Right ventricle myocardium superior (tissue), 1 donor: ENCODE measurements around the gene PRR13. TPM values are rescaled to one million over a fixed set of nuclear protein-coding genes. Genes with fewer than 3 reads are reported as not detected.

Experiments
- ATAC-seq: fragments of 200-7000 bp; cut with Tn5 transposase; one replicate; pipeline ENCODE4 v1.9.1; 2020; ENCODE audit warnings: mild to moderate bottlenecking; ENCODE audit not compliant: poor library complexity
- DNase-seq: peaks from one replicate; pipeline ENCODE4 v3.0.0-alpha.2; 2020
- intact Hi-C: fragments of 100-400 bp; cut with DNase I; formaldehyde crosslinking; loops from one replicate; pipeline ENCODE4 v1.11.2; 2022
- total RNA-seq: library from RNA; stranded (reverse); fragmentation: NEBNext Ultra II Directional; extraction: Animal tissue kit (Norgen Biotek cat#: 25700); gene quantifications from one replicate; pipeline ENCODE4 v1.2.1, GENCODE V29; 2021
- donor health status: DM: no; HTN: yes; CAD: no; lungs with severe emphysema.

The PRR13 gene
- total RNA-seq, 1 donor from 2014 or later = 46.0 TPM

GRCh38 chr12:53483225-53483978 is 41.9 kb downstream of the PRR13 start:
- ATAC-seq (peak; percentile 11), DNase-seq (no peak)

DNA sequence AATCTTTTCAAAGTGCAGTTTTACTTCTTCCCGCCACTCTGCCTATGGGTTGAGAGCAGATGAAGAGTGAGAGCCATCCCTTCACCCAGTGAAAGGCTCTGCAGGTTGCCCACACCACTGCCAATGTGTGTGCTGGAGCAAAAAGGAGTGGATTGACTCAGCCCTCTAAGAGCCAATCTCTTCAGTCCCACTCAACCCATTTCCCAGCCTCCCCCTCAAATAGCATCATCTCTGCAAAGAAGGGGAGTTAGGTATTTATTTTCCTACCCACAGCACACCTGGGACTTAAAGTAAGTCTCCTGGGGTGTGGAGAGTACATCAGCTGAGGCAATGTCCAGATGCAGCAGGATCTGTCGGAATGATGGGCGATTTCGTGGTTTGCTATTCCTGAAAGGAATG is 42.4 kb downstream of the PRR13 start:
- DNase-seq (no peak), ATAC-seq (no peak)

More at GRCh38 chr12:53483225-53483978, 41.9 kb downstream of the PRR13 start:
- intact Hi-C loops = no loop called here

GRCh38 chr12:53484686-53485575 is 43.4 kb downstream of the PRR13 start:
- ATAC-seq (no peak), DNase-seq (no peak)
- intact Hi-C loops = no loop called here

More for the DNA sequence above, 42.4 kb downstream of the PRR13 start:
- intact Hi-C loops = no loop called here

DNA sequence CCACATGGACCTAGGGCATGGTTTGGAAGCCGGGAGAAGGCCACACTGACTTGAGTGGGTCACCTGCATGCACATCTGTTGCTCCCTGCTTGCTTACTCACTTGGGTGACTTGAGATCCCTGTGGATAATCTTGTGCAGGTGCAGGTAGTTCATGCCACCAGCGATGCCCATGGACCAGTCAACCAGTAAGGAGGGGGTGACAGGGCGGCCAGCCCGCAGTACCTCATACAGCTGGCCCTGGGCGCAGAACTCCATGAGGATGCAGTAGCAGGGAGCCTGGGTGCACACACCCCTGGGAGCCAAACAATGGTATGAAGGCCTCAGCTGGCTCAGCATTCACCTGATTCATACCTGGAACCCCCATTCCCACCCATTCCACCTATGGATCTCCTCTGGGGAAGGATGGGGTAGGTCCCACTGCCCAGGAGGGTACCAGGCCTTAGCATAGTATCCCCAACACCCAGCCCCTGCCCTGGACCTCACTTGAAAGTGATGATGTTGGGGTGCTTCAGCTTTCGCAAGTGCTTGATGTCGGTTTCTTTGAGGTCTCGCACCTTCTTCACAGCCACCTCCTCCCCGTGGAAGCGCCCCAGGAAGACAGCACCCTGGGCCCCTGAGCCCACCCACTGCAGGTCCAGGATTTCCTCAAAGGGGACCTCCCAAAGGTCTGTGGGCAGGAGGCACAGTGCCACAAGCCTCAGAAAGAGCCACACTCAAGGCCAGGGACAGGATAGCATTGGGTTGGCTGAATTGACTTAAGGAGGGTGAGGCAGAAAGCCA is 44.6 kb downstream of the PRR13 start:
- DNase-seq (no peak), ATAC-seq (no peak)
- intact Hi-C loops = no loop called here

DNA sequence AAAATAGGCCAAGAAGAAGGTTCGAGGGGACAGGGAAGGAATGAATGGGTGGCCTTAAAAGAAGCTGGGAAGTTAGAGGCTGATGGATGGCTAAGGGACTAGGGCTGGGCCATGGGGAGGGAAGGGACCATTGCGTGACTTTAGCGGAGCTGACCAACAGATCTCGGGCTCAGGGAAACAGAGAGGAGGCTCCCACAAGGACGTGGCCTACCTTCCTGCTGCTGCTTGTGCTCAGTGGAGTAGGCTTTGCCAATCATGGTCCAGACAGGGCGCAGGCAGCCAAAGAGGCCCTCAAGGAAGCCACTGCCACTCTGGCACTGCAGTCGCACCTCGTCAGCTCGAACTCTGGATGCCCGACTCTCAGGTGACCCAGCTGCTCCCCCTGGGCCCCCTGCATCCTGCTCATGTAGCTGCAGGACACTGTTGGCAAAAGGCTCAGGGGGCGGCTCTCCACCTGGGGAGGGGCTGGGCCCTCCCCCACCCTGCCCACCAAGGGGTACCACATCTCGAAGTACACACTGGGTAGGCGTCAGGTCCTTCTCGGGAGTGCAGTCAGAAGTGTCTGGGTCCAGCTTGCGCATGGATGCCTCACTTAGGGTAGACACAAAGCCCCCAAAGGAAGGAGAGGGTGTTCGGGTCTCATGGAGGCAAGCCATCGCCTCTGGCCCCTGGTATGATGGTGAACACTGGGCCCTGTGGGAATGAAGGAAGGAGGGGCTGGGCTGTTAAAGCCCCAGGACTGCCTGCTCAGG is 45.4 kb downstream of the PRR13 start:
- ATAC-seq = no peak
- intact Hi-C loops = no loop called here

DNA sequence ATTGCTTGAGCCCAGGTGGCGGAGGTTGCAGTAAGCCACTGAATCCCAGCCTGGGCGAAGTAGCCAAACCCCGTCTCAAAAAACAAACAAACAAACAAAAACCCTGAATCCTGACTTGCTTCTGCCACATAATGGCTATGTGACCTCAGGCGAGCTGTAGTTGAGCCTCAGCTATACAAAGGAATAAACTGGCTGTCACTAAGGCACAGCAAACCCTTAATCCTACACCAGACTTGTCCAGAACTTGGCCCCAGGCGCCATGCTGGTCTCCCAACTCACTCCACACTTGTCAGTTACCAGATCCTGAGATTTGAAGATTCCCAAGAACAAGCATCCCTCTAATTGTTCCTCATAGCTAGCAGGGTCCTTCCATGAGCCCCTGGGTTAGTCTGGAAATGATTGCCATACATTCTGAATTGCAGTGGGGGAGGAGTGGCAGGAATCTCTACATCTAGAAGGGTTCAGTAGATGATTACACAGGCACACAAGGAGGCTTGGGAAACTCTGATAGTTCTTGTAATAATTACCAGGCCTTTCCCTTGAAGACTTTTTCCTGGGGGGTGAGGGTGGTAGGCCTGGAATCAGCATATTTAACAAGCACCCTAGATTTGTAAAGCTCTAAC is 47.8 kb downstream of the PRR13 start:
- no peak for DNase-seq
- intact Hi-C loops = no loop called here
- ATAC-seq = no peak

More for the DNA sequence above, 45.4 kb downstream of the PRR13 start:
- no peak for DNase-seq

DNA sequence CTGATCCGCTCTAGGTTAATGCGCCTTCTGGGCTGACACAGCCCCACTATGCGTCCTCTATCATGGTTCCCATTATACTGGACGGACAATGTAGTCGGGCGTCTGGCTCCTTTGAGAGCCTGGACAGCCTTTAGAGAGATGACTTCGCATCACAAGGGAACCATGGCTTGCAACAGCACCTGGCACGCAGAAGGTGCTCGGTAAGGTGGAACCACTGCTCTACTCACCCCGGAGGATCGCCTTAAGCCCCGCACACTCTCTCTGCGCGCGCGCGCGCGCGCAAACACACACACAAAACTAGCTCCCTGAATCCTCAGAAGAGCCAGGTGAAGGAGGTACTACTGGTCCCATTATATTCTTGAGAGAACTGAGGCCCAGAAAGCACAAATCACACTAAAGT is 50.7 kb downstream of the PRR13 start:
- no peak for DNase-seq
- ATAC-seq = no peak
- intact Hi-C loops = no loop called here

GRCh38 chr12:53492830-53493609 is 51.5 kb downstream of the PRR13 start:
- intact Hi-C loops = no loop called here
- ATAC-seq = peak; percentile 97
- DNase-seq = peak; percentile 95

DNA sequence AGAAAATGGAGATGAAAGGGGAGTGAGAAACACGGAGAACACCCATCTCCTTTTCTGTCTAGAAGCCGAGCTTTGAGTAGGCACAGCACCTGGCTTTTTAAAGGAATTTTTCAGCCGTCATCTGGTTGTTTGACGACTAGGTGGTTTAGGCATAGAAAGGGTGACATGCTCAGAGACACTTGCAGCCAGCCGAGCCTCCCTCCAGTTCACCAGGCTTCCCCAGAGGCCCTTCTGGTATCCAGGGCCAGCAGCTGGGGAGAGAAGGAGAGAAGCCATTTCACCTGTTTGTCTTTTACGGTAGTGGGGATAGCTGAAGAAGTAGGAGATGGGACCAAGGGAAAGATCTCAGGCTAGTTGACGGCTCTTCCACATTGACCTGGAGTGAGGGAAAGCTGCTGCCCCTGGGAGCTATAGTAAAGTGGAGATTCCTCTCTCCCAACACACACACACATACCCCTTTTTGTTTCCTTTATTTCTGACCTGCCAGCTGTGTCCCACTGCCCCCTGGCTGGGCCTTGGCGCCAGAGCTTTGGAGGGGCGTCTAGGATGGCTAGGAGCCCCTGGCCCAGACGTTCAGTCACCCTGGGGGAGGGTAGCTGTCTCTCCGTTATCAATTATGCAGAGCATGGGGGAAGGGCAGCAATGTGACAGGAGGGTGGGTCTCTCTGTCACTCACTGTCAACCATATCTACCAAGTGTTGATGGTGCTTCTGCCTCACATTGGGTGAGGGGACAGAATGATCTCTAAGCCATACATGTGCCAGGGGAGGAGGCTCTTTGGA is 52.3 kb downstream of the PRR13 start:
- no peak for DNase-seq
- intact Hi-C loops = no loop called here
- no peak for ATAC-seq

Other genes starting within 250 kb of the PRR13 start
- gene ITGB7, start 234.5 kb upstream of the PRR13 start, total RNA-seq = 0.97 TPM
- 15.4 TPM for gene RARG, start 209.5 kb upstream of the PRR13 start, total RNA-seq
- 0.81 TPM for gene ESPL1, start 173.4 kb upstream of the PRR13 start, total RNA-seq
- gene PFDN5, start 146.2 kb upstream of the PRR13 start, total RNA-seq = 359 TPM
- 37.0 TPM for gene MYG1, start 142.0 kb upstream of the PRR13 start, total RNA-seq
- 40.9 TPM for gene AAAS, start 120.1 kb upstream of the PRR13 start, total RNA-seq
- gene SP7, start 105.4 kb upstream of the PRR13 start, total RNA-seq = not detected
- gene SP1, start 61.6 kb upstream of the PRR13 start, total RNA-seq = 26.3 TPM
- not detected for gene AMHR2, start 17.9 kb upstream of the PRR13 start, total RNA-seq
- 503 TPM for gene PCBP2, start 10.4 kb downstream of the PRR13 start, total RNA-seq
- gene MAP3K12, start 57.7 kb downstream of the PRR13 start, total RNA-seq = 5.5 TPM
- gene TARBP2, start 59.5 kb downstream of the PRR13 start, total RNA-seq = 10.8 TPM
- gene NPFF, start 65.8 kb downstream of the PRR13 start, total RNA-seq = not detected
- gene ATF7, start 184.6 kb downstream of the PRR13 start, total RNA-seq = 29.1 TPM
- 569 TPM for gene ATP5MC2, start 234.3 kb downstream of the PRR13 start, total RNA-seq